Activated CD4-positive, alpha-beta memory T cell treated with anti-CD3 and anti-CD28 coated beads, Interleukin-2, amount 10 ng/mL, durations not matched to agents 7 days and 5 days (primary cell): ENCODE results near the gene TMC7. TPM values are rescaled to one million over a fixed set of nuclear protein-coding genes. Genes with fewer than 3 reads are reported as not detected.
"Not testable (repeated sequence)": the region's sequence is repeated elsewhere in the genome, so short reads cannot be mapped to it uniquely, and the experiment has no call there.

Experiments
- CTCF ChIA-PET: fragments of 350-600 bp; sonication (Branson Sonifier 250); formaldehyde crosslinking; loops from one replicate; lab custom pipeline; 2021; ENCODE audit warnings: antibody characterized with exemption, inconsistent platforms; lab: Charles Lee
- POLR2A ChIA-PET: fragments of 350-600 bp; sonication (Branson Sonifier 250); formaldehyde crosslinking; loops from one replicate; lab custom pipeline; 2021; ENCODE audit warnings: antibody characterized with exemption; lab: Charles Lee
- DNase-seq: peaks from one replicate; pipeline ENCODE4 v3.0.0-alpha.2; 2020
- H3K27ac Mint-ChIP-seq: one replicate; pipeline ENCODE4 v1.8.0; 2021; ENCODE audit warnings: mild to moderate bottlenecking, mixed read lengths
- H3K27me3 Mint-ChIP-seq: one replicate; pipeline ENCODE4 v1.8.0; 2021; ENCODE audit warnings: mixed read lengths
- H3K36me3 Mint-ChIP-seq: one replicate; pipeline ENCODE4 v1.8.0; 2021; ENCODE audit warnings: low read depth, mixed read lengths
- H3K4me1 Mint-ChIP-seq: one replicate; pipeline ENCODE4 v1.8.0; 2021; ENCODE audit warnings: mixed read lengths
- H3K4me3 Mint-ChIP-seq: one replicate; pipeline ENCODE4 v1.8.0; 2021; ENCODE audit warnings: mild to moderate bottlenecking, mixed read lengths
- H3K9me3 Mint-ChIP-seq: one replicate; pipeline ENCODE4 v1.8.0; 2021; ENCODE audit warnings: mixed read lengths
- total RNA-seq, 2 experiments: library from RNA; stranded (reverse); gene quantifications; one replicate each; pipeline ENCODE4 v1.2.3, GENCODE V29; 2021

Gene TMC7
- total RNA-seq, 2 experiments from 2014 or later, result not detected

DNA sequence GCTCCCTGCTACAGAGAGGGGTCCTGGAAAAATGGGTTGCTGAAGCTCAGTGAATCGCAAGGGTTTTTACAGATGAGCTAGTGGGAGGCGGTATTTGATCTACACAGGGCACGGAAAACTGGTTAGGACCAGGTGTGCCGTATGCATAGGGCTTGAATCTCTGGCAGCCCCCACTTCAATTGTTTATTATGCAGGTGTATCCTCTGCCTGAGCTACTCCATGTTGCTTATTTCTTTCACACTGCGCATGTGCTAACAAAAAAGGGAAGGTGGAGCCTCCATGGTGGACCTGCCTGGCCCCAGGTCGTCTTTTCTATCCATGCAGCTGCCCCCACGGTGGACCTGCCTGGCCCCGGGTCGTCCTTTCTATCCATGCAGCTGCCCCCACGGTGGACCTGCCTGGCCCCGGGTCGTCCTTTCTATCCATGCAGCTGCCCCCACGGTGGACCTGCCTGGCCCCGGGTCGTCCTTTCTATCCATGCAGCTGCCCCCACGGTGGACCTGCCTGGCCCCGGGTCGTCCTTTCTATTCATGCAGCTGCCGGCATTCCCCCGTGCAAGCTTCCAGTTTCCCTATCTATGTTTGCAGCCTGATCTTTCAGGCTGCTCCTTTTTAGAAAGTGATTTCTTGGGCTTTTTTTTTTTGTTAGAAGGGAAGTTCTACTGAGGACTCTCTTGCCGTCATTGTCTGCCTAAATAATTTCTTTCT is 27.7 kb upstream of the TMC7 start:
- CTCF ChIA-PET, result interaction anchor here (0.6 to 0.7 kb wide), 3 partner anchors 13 to 67 kb away, joined by 3 to 4 read pairs (median 3); no protein-coding TSS in a partner anchor
- H3K27ac Mint-ChIP-seq, result peak overlapping the region; percentile 33

GRCh38 chr16:18956658-18957241 is 27.0 kb upstream of the TMC7 start:
- peaks cover 10% of the 10 kb centered on the region for H3K27me3 Mint-ChIP-seq
- H3K4me3 Mint-ChIP-seq, result peak overlapping the region; percentile 72
- H3K27ac Mint-ChIP-seq, result peak overlapping the region; percentile 33
- DNase-seq, H3K9me3 Mint-ChIP-seq, H3K4me1 Mint-ChIP-seq, H3K36me3 Mint-ChIP-seq: not testable (repeated sequence)
- ChIA-PET POLR2A (interaction anchor here (0.9 to 1.2 kb wide), 2 partner anchors 20 to 31 kb away, joined by 3 to 4 read pairs; partner anchors contain the start of gene SMG1), CTCF (interaction anchor here (0.7 to 1.9 kb wide), 3 partner anchors 12 to 66 kb away, joined by 3 to 6 read pairs (median 4); no protein-coding TSS in a partner anchor)

More for the DNA sequence above, 27.7 kb upstream of the TMC7 start:
- H3K4me3 Mint-ChIP-seq, result peak overlapping the region; percentile 72
- H3K27me3 Mint-ChIP-seq, H3K4me1 Mint-ChIP-seq, H3K9me3 Mint-ChIP-seq, H3K36me3 Mint-ChIP-seq: not testable (repeated sequence)
- DNase-seq, result peak; percentile 22
- POLR2A ChIA-PET, result interaction anchor here (0.7 to 0.9 kb wide), 3 partner anchors 30 to 167 kb away, joined by 3 to 5 read pairs (median 4); partner anchors contain the start of genes ARL6IP1 and SMG1

DNA sequence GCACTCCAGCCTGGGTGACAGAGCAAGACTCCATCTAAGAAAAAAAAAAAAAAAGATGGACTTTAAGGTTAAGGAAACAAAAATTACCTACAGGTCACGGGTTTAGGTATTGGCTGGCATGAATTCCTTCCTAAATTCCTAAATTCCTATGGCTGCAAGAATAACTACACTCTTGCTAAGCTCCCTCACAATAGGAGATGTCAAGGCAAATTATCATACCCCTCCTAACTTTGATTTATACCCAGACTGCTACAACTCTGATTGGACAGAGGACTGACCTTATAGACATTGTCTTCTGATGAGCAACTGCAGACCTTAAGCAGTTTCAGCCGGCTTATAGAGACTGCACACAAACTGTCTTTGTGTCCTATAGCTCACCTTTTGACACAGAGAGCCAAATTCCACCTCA is 25.1 kb upstream of the TMC7 start:
- DNase-seq, result no peak
- H3K9me3 Mint-ChIP-seq, result no peaks in the 10 kb centered on the region
- H3K27me3 Mint-ChIP-seq, result peaks cover 13% of the 10 kb centered on the region
- CTCF ChIA-PET, result interaction anchor here (1.9 kb wide), 1 partner anchor 10 kb away, joined by 6 read pairs; no protein-coding TSS in a partner anchor
- H3K27ac Mint-ChIP-seq, result no peak overlapping the region
- H3K36me3 Mint-ChIP-seq, result no peaks in the 10 kb centered on the region
- no peak overlapping the region for H3K4me3 Mint-ChIP-seq
- H3K4me1 Mint-ChIP-seq, result peaks cover 6% of the 10 kb centered on the region
- POLR2A ChIA-PET, result no interaction called here

GRCh38 chr16:18959031-18959505 is 24.7 kb upstream of the TMC7 start:
- Mint-ChIP-seq H3K27me3 (peaks cover 13% of the 10 kb centered on the region), H3K27ac (no peak overlapping the region), H3K9me3 (no peaks in the 10 kb centered on the region), H3K4me1 (peaks cover 6% of the 10 kb centered on the region), H3K36me3 (no peaks in the 10 kb centered on the region), H3K4me3 (no peak overlapping the region)
- CTCF ChIA-PET, result interaction anchor here (1.9 kb wide), 1 partner anchor 10 kb away, joined by 6 read pairs; no protein-coding TSS in a partner anchor
- POLR2A ChIA-PET, result no interaction called here
- DNase-seq, result no peak

GRCh38 chr16:18965555-18965954 is 18.2 kb upstream of the TMC7 start:
- H3K27ac Mint-ChIP-seq, result no peak overlapping the region
- DNase-seq, result no peak
- POLR2A ChIA-PET, result no interaction called here
- H3K9me3 Mint-ChIP-seq, result no peaks in the 10 kb centered on the region
- no peak overlapping the region for H3K4me3 Mint-ChIP-seq
- CTCF ChIA-PET, result interaction anchor here (0.7 kb wide), 2 partner anchors 19 to 246 kb away, joined by 3 read pairs; no protein-coding TSS in a partner anchor
- H3K36me3 Mint-ChIP-seq, result no peaks in the 10 kb centered on the region
- peaks cover 10% of the 10 kb centered on the region for H3K27me3 Mint-ChIP-seq
- H3K4me1 Mint-ChIP-seq, result peaks cover 5% of the 10 kb centered on the region

DNA sequence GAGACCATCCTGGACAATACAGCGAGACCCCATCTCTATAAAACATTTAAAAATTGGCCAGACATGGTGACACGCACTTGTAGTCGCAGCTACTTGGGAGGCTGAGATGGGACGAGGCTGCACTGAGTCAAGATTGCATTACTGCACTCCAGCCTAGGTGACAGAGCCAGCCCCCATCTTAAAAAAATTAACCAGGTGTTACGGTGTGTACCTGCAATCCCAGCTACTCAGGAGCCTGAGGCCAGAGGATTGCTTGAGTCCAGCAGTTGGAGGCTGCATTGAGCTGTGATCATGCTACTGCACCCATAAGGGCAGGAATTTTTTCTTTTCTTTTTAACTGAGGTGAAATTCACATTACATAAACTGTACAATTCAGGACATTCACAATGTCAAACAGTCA is 16.9 kb upstream of the TMC7 start:
- DNase-seq, result no peak
- Mint-ChIP-seq H3K27ac (no peak overlapping the region), H3K27me3 (peaks cover 3% of the 10 kb centered on the region), H3K4me1 (peaks cover 5% of the 10 kb centered on the region), H3K36me3 (no peaks in the 10 kb centered on the region), H3K4me3 (no peak overlapping the region), H3K9me3 (no peaks in the 10 kb centered on the region)
- POLR2A ChIA-PET, result interaction anchor here (1.4 kb wide), 1 partner anchor 41 kb away, joined by 3 read pairs; the partner anchor contains the start of gene SMG1
- CTCF ChIA-PET, result no interaction called here

- Mint-ChIP-seq H3K9me3 (no peaks in the 10 kb centered on the region), H3K36me3 (no peaks in the 10 kb centered on the region), H3K4me1 (peaks cover 5% of the 10 kb centered on the region), H3K27ac (no peak overlapping the region), H3K4me3 (peak overlapping the region; percentile 21), H3K27me3 (peaks cover 2% of the 10 kb centered on the region)
- ChIA-PET CTCF (interaction anchor here (0.5 to 2.5 kb wide), 15 partner anchors 11 to 184 kb away, joined by 3 to 14 read pairs (median 3); partner anchors contain the start of genes ARL6IP1 and SMG1), POLR2A (no interaction called here)
- peak; percentile 82 for DNase-seq
Measured at GRCh38 chr16:18969050-18969854, 14.5 kb upstream of the TMC7 start.

DNA sequence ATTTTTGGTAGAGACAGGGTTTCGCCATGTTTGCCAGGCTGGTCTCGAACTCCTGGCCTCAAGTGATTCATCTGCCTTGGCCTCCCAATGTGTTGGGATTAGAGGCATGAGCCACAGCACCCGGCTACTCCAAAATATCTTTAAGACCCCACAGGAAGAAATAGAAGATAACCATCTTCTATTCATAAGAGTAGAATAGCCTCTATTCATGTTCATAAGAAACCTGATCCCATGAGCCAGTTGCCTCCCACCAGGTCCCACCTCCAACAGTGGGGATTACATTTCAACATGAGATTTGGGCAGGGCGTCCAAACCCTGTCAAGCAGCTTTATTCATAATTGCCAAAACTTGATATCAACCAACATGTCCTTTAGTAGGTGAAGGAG is 13.9 kb upstream of the TMC7 start:
- Mint-ChIP-seq H3K4me1 (peaks cover 5% of the 10 kb centered on the region), H3K27me3 (peaks cover 2% of the 10 kb centered on the region), H3K27ac (no peak overlapping the region), H3K36me3 (no peaks in the 10 kb centered on the region), H3K4me3 (no peak overlapping the region), H3K9me3 (no peaks in the 10 kb centered on the region)
- DNase-seq, result no peak
- ChIA-PET POLR2A (no interaction called here), CTCF (interaction anchor here (0.5 to 2.5 kb wide), 9 partner anchors 11 to 185 kb away, joined by 3 to 14 read pairs (median 5); partner anchors contain the start of genes ARL6IP1 and SMG1)

DNA sequence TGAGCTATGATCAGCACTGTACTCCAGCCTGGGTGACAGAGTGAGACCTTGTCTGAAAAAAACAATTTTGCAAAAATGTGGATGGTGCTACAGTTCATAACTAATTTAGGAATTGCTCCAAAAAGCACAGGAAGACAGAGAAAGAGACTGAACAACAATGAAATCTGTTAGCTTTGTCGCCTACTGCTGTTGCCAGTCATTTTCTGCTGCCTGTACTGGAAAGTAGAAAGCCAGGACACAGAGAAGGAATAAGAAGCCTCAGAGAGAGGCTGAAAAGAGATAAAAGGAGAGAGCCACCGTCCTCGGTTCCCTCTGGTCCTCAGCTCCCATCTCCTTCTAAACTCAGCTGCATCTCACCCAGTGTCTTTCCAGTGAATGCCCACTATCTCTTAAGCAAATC is 8.6 kb upstream of the TMC7 start:
- POLR2A ChIA-PET, result no interaction called here
- H3K27me3 Mint-ChIP-seq, result peaks cover 19% of the 10 kb centered on the region
- CTCF ChIA-PET, result interaction anchor here (0.7 kb wide), 1 partner anchor 9 kb away, joined by 3 read pairs; no protein-coding TSS in a partner anchor

DNA sequence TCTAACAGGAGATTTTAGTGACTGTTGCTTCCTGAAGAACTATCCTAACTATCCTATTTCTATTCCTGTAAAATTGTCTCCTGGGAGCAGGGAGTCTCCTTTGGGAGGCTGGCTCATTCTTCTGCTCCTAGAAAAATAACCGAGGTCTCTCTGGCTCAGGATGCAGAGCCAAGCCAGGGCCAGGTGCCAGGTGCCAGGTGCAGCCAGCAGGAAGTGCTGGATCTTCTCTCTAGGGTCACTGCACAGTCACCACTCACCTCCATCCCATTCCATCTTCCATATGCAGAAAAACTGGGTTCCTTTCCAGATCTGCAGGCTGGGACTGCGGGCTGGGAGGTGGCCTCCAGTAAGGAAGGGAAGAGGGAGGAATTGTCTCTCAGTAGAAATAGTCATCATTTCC is 3.8 kb upstream of the TMC7 start:
- no peak overlapping the region for H3K27ac Mint-ChIP-seq
- H3K4me1 Mint-ChIP-seq, result peaks cover 2% of the 10 kb centered on the region
- no peaks in the 10 kb centered on the region for H3K9me3 Mint-ChIP-seq
- DNase-seq, result no peak
- no peak overlapping the region for H3K4me3 Mint-ChIP-seq
- peaks cover 39% of the 10 kb centered on the region for H3K27me3 Mint-ChIP-seq
- ChIA-PET CTCF (no interaction called here), POLR2A (no interaction called here)
- H3K36me3 Mint-ChIP-seq, result no peaks in the 10 kb centered on the region

More for the DNA sequence above, 8.6 kb upstream of the TMC7 start:
- no peaks in the 10 kb centered on the region for H3K9me3 Mint-ChIP-seq
- H3K36me3 Mint-ChIP-seq, result no peaks in the 10 kb centered on the region
- H3K27ac Mint-ChIP-seq, result no peak overlapping the region
- no peak for DNase-seq
- no peak overlapping the region for H3K4me3 Mint-ChIP-seq
- H3K4me1 Mint-ChIP-seq, result no peaks in the 10 kb centered on the region

- CTCF ChIA-PET, result interaction anchor here (0.6 kb wide), 1 partner anchor 9 kb away, joined by 3 read pairs; no protein-coding TSS in a partner anchor
- Mint-ChIP-seq H3K27me3 (peaks cover 32% of the 10 kb centered on the region), H3K4me1 (peaks cover 2% of the 10 kb centered on the region), H3K36me3 (no peaks in the 10 kb centered on the region), H3K27ac (no peak overlapping the region), H3K9me3 (no peaks in the 10 kb centered on the region), H3K4me3 (no peak overlapping the region)
- DNase-seq, result no peak
- POLR2A ChIA-PET, result no interaction called here
Measured at GRCh38 chr16:18984435-18985005, 786 bp downstream of the TMC7 start.

GRCh38 chr16:18985256-18985655 is 1.5 kb downstream of the TMC7 start:
- H3K27ac Mint-ChIP-seq, CTCF ChIA-PET: not testable (repeated sequence)

More at GRCh38 chr16:18985256-18985655, 1.5 kb downstream of the TMC7 start:
- H3K4me3 Mint-ChIP-seq, DNase-seq, H3K4me1 Mint-ChIP-seq, H3K36me3 Mint-ChIP-seq, POLR2A ChIA-PET, H3K9me3 Mint-ChIP-seq: not testable (repeated sequence)
- peaks cover 28% of the 10 kb centered on the region for H3K27me3 Mint-ChIP-seq
